GM12878 (cell line): Measurements from ENCODE around the gene F13A1. TPM values are rescaled to one million over a fixed set of nuclear protein-coding genes. Genes with fewer than 3 reads are reported as not detected.
A peak's percentile ranks its signal among the peaks of the same experiment; 100 is the strongest.

Source experiments
- ATAC-seq: fragments of 200-7000 bp; cut with Tn5 transposase; 3 replicates; pipeline ENCODE4 v1.9.1; 2020; ENCODE audit warnings: mild to moderate bottlenecking, moderate library complexity
- BruUV-seq: library from RNA; stranded (reverse); fragments of 400-500 nt; replicated peaks from 2 replicates; lab custom pipeline; 2021; lab: Mats Ljungman, UMichigan
- CTCF ChIA-PET: fragments of 300-600 bp; sonication (Branson Sonifier 250); formaldehyde crosslinking; extraction: SDS; loops from one replicate; lab custom pipeline; 2021; ENCODE audit warnings: inconsistent platforms; lab: Yijun Ruan, JAX
- POLR2A ChIA-PET: fragments of 350-600 bp; formaldehyde crosslinking; extraction: SDS; loops from one replicate; lab custom pipeline; 2021; ENCODE audit warnings: inconsistent platforms; lab: Charles Lee
- RAD21 ChIA-PET: fragments of 300-600 bp; sonication (Branson Sonifier 250); formaldehyde crosslinking; loops from one replicate; lab custom pipeline; 2023; ENCODE audit warnings: antibody characterized with exemption; ENCODE audit not compliant: unreplicated experiment; lab: Charles Lee
- SMC1A ChIA-PET: fragments of 300-600 bp; sonication (Branson Sonifier 250); formaldehyde crosslinking; loops from one replicate; lab custom pipeline; 2023; ENCODE audit not compliant: unreplicated experiment, uncharacterized antibody; lab: Charles Lee
- DNase-seq: peaks from one replicate; pipeline ENCODE4 v3.0.0-alpha.2; 2011; ENCODE audit warnings: low read depth, low spot score
- FAIRE-seq: peaks from 3 replicates; lab custom pipeline; 2011; peaks lifted over from hg19 to GRCh38; lab: Jason Lieb, UNC
- H2AFZ ChIP-seq: 2 replicates; pipeline ENCODE4 v1.6.0; 2011; ENCODE audit warnings: low read depth, low read length, control low read depth; ENCODE audit not compliant: control insufficient read depth
- H3K27ac ChIP-seq: 2 replicates; pipeline ENCODE4 v1.5.1; 2011; ENCODE audit warnings: control low read depth; ENCODE audit not compliant: control insufficient read depth, insufficient read depth
- H3K27me3 ChIP-seq, 2 experiments: replicated peaks in 1 of 2; 2 replicates each; pipeline versions ENCODE4 v1.6.0 to v1.6.1; 2011; ENCODE audit warnings: low read length in 1 of 2; ENCODE audit not compliant: control insufficient read depth in 2 of 2, insufficient read depth in 2 of 2
- H3K36me3 ChIP-seq, 2 experiments: 2 replicates each; pipeline ENCODE4 v1.5.1; 2011; ENCODE audit warnings: low read length in 1 of 2; ENCODE audit not compliant: control insufficient read depth in 2 of 2, insufficient read depth in 2 of 2
- H3K4me1 ChIP-seq: 2 replicates; pipeline ENCODE4 v1.6.1; 2011; ENCODE audit warnings: mild to moderate bottlenecking, low read length, moderate library complexity, mixed read lengths; ENCODE audit not compliant: control insufficient read depth, insufficient read depth
- H3K4me2 ChIP-seq: 2 replicates; pipeline ENCODE4 v1.6.0; 2011; ENCODE audit warnings: control low read depth; ENCODE audit not compliant: control insufficient read depth, insufficient read depth
- H3K4me3 ChIP-seq: fragments of 200-600 bp; sonication (generic); 2 replicates; pipeline ENCODE4 v1.5.1; 2016
- H3K79me2 ChIP-seq: 2 replicates; pipeline ENCODE4 v1.6.0; 2011; ENCODE audit warnings: low read length; ENCODE audit not compliant: control insufficient read depth, insufficient read depth
- H3K9ac ChIP-seq: 2 replicates; pipeline ENCODE4 v1.8.0; 2011; ENCODE audit warnings: low read length, control low read depth, mixed read lengths; ENCODE audit not compliant: control insufficient read depth, insufficient read depth
- H3K9me3 ChIP-seq: replicated peaks from 3 replicates; pipeline ENCODE4 v1.5.1; 2011; ENCODE audit warnings: mild to moderate bottlenecking, low read length; ENCODE audit not compliant: control insufficient read depth, insufficient read depth
- H4K20me1 ChIP-seq: 2 replicates; pipeline ENCODE4 v1.6.0; 2011; ENCODE audit not compliant: control insufficient read depth, insufficient read depth
- DPF2 ChIP-seq: fragments of 450-650 bp; IDR thresholded peaks from 2 replicates; pipeline ENCODE4 v1.6.1; 2017; ENCODE audit warnings: mild to moderate bottlenecking
- RAD51 ChIP-seq: fragments of 450-650 bp; IDR thresholded peaks from 2 replicates; pipeline ENCODE4 v1.6.1; 2016; ENCODE audit warnings: moderate library complexity, mild to moderate bottlenecking, inconsistent platforms
- ZNF24 ChIP-seq: fragments of 450-650 bp; IDR thresholded peaks from 2 replicates; pipeline ENCODE4 v1.6.1; 2017; ENCODE audit warnings: antibody characterized with exemption, mild to moderate bottlenecking
- WGBS: methylation state at CpG from one replicate; pipeline ENCODE4 v1.1.6; 2016; ENCODE audit warnings: low lambda C conversion rate; ENCODE audit not compliant: insufficient replicate concordance, insufficient coverage; ENCODE audit errors: missing lambda C conversion rate; 5-methylcytosine and 5-hydroxymethylcytosine counted together
- in situ Hi-C: fragments of 300-500 bp; cut with MboI; formaldehyde crosslinking; loops from 9 replicates; pipeline ENCODE4 v1.14.3; 2018; ENCODE audit warnings: mixed read lengths
- intact Hi-C: fragments of 100-400 bp; cut with micrococcal nuclease; formaldehyde crosslinking; loops from one replicate; pipeline ENCODE4 v1.14.2; 2022; ENCODE audit not compliant: unreplicated experiment
- polyA plus RNA-seq, 11 experiments: library from polyadenylated mRNA; depleted of rRNA in 4 of 11; unstranded in 6 of 11; stranded (reverse) in 5 of 11; fragments of >200 nt; fragmentation: Nextera tagmentation in 4 of 11; fragmentation: Illumina TruSeq in 1 of 11; extraction: Ambion mirVana in 4 of 11; extraction: Trizol in 1 of 11; gene quantifications; 1 replicate in 1 of 11; 2 replicates in 10 of 11; pipeline versions ENCODE4 v1.2.1 to v1.2.3, GENCODE V29; 2011 to 2016; ENCODE audit warnings: inconsistent platforms in 2 of 11, missing spikeins in 2 of 11, low read depth in 1 of 11
- total RNA-seq, 4 experiments: library from RNA; depleted of rRNA in 3 of 4; stranded (reverse); fragments of >200 nt in 3 of 4; fragmentation: Illumina TruSeq in 1 of 4; extraction: Trizol in 1 of 4; gene quantifications; 2 replicates each; pipeline versions ENCODE4 v1.2.1 to v1.2.3, GENCODE V29; 2013 to 2021
- TF ChIP-seq, protein P1 (sequence below): fragments of 450-650 bp; IDR thresholded peaks from 2 replicates; pipeline ENCODE4 v1.6.1; 2017; ENCODE audit warnings: mild to moderate bottlenecking, moderate library complexity
- TF ChIP-seq, protein P2 (sequence below): IDR thresholded peaks from 2 replicates; pipeline ENCODE4 v1.6.1; 2012; ENCODE audit warnings: mild to moderate bottlenecking, low read depth, low read length

The F13A1 gene
- total and polyA plus RNA-seq, 10 of the 15 experiments (the other 5 are each of a cell fraction or from before 2014, with no cell fraction given) = 0.48 to 1.8 (median 1.0) TPM

DNA sequence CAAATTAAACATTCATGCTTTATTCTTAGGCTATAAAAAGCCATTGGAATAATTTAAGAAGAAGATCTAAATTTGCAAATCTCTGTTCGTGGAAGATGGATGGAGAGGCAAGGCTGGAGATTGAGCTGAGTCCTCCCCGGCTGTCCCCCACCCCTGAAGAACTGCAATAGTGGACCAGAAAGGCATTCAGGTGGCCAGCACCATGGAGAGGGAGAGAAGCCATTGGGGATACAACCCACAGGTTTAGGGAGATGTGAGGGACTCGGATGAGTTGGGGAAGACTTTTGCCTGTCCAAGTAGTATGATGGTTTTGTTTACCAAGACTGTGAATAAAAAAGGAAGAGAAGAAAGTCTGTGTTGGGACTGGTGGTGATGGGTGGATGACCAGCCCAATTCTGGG, 120.8 kb downstream of the F13A1 start:
- BruUV-seq = no TSS peak
- CTCF ChIA-PET = interaction anchor here (1.8 kb wide), 1 partner anchor 21 kb away, joined by 5 read pairs; no protein-coding TSS in a partner anchor

More for the DNA sequence above, 120.8 kb downstream of the F13A1 start:
- no peak for DNase-seq
- Histone ChIP-seq H3K9ac (no peak overlapping the region), H2AFZ (no peak overlapping the region), H3K27ac (no peak overlapping the region), H3K4me2 (no peak overlapping the region), H3K27me3 (no peaks in the 10 kb centered on the region), H3K9me3 (no peaks in the 10 kb centered on the region), H3K36me3 (no peaks in the 10 kb centered on the region), H3K4me1 (no peaks in the 10 kb centered on the region; the same call in 1 of the 2 replicates)
- 14% methylated on average over 3 of the region's 3 CpGs for WGBS
- ATAC-seq = no peak
- POLR2A ChIA-PET = no interaction called here
- intact Hi-C loops (no loop called here), in situ Hi-C loops (no loop called here)
- FAIRE-seq = no peak
- RAD21 ChIA-PET = no interaction called here
- TF ChIP-seq DPF2 (no peak), RAD51 (no peak), ZNF24 (no peak)
- TF ChIP-seq, protein P1, sequence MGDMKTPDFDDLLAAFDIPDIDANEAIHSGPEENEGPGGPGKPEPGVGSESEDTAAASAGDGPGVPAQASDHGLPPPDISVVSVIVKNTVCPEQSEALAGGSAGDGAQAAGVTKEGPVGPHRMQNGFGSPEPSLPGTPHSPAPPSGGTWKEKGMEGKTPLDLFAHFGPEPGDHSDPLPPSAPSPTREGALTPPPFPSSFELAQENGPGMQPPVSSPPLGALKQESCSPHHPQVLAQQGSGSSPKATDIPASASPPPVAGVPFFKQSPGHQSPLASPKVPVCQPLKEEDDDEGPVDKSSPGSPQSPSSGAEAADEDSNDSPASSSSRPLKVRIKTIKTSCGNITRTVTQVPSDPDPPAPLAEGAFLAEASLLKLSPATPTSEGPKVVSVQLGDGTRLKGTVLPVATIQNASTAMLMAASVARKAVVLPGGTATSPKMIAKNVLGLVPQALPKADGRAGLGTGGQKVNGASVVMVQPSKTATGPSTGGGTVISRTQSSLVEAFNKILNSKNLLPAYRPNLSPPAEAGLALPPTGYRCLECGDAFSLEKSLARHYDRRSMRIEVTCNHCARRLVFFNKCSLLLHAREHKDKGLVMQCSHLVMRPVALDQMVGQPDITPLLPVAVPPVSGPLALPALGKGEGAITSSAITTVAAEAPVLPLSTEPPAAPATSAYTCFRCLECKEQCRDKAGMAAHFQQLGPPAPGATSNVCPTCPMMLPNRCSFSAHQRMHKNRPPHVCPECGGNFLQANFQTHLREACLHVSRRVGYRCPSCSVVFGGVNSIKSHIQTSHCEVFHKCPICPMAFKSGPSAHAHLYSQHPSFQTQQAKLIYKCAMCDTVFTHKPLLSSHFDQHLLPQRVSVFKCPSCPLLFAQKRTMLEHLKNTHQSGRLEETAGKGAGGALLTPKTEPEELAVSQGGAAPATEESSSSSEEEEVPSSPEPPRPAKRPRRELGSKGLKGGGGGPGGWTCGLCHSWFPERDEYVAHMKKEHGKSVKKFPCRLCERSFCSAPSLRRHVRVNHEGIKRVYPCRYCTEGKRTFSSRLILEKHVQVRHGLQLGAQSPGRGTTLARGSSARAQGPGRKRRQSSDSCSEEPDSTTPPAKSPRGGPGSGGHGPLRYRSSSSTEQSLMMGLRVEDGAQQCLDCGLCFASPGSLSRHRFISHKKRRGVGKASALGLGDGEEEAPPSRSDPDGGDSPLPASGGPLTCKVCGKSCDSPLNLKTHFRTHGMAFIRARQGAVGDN = no peak
- TF ChIP-seq, protein P2, sequence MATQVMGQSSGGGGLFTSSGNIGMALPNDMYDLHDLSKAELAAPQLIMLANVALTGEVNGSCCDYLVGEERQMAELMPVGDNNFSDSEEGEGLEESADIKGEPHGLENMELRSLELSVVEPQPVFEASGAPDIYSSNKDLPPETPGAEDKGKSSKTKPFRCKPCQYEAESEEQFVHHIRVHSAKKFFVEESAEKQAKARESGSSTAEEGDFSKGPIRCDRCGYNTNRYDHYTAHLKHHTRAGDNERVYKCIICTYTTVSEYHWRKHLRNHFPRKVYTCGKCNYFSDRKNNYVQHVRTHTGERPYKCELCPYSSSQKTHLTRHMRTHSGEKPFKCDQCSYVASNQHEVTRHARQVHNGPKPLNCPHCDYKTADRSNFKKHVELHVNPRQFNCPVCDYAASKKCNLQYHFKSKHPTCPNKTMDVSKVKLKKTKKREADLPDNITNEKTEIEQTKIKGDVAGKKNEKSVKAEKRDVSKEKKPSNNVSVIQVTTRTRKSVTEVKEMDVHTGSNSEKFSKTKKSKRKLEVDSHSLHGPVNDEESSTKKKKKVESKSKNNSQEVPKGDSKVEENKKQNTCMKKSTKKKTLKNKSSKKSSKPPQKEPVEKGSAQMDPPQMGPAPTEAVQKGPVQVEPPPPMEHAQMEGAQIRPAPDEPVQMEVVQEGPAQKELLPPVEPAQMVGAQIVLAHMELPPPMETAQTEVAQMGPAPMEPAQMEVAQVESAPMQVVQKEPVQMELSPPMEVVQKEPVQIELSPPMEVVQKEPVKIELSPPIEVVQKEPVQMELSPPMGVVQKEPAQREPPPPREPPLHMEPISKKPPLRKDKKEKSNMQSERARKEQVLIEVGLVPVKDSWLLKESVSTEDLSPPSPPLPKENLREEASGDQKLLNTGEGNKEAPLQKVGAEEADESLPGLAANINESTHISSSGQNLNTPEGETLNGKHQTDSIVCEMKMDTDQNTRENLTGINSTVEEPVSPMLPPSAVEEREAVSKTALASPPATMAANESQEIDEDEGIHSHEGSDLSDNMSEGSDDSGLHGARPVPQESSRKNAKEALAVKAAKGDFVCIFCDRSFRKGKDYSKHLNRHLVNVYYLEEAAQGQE = peak; percentile 50; the same call in 1 of the 2 replicates
- TF ChIP-seq, all 136 proteins: peak for 1
- Histone ChIP-seq H4K20me1 (no peaks in the 10 kb centered on the region), H3K4me3 (no peak overlapping the region), H3K79me2 (no peaks in the 10 kb centered on the region)
- SMC1A ChIA-PET = no interaction called here
